ENCODE data around the gene AFAP1L1. TPM values are rescaled to one million over a fixed set of nuclear protein-coding genes. Genes with fewer than 3 reads are reported as not detected.

Gene AFAP1L1
- total and polyA plus RNA-seq, 3 donors from 2014 or later: 10.4 to 12.6 (median 11.9) TPM

- no peaks in the 10 kb centered on the region for H3K27me3 ChIP-seq
- no peak overlapping the region for H3K27ac ChIP-seq
- TF ChIP-seq POLR2A (IDR thresholded peaks at IDR 0.05) (no peak), CTCF (IDR thresholded peaks at IDR 0.05) (no peak)
- no peaks in the 10 kb centered on the region for H3K9me3 ChIP-seq
- H3K4me3 ChIP-seq: no peak overlapping the region
- H3K4me1 ChIP-seq: peaks cover 14% of the 10 kb centered on the region
- 94% methylated on average over 1 of the region's 1 CpG; no CpG with 5 or more reads in 1 of the 2 donors for WGBS, 2 donors
- intact Hi-C loops (cut with DNase I; ENCODE audit: low total_unique reads): no loop called here
- no peak for DNase-seq
- no peaks in the 10 kb centered on the region for H3K36me3 ChIP-seq (ENCODE audit: low read depth, missing control alignments)
Observed at GRCh38 chr5:149355688-149356087, 84.0 kb downstream of the AFAP1L1 start.

- WGBS, 2 donors: 71 to 74% methylated on average over 8 of the region's 8 CpGs
- intact Hi-C loops (cut with DNase I; ENCODE audit: low total_unique reads): no loop called here
- Histone ChIP-seq H3K36me3 (ENCODE audit: low read depth, missing control alignments) (no peaks in the 10 kb centered on the region), H3K27me3 (no peaks in the 10 kb centered on the region), H3K4me3 (no peak overlapping the region), H3K9me3 (no peaks in the 10 kb centered on the region), H3K4me1 (peaks cover 14% of the 10 kb centered on the region), H3K27ac (no peak overlapping the region)
- no peak for TF ChIP-seq CTCF (IDR thresholded peaks at IDR 0.05)
- TF ChIP-seq POLR2A (IDR thresholded peaks at IDR 0.05): no peak
- DNase-seq: no peak
Observed at GRCh38 chr5:149356391-149356790, 84.7 kb downstream of the AFAP1L1 start.

- peak; percentile 98 for DNase-seq
- H3K4me1 ChIP-seq: peaks cover 14% of the 10 kb centered on the region
- no peaks in the 10 kb centered on the region for H3K9me3 ChIP-seq
- no peak for TF ChIP-seq POLR2A (IDR thresholded peaks at IDR 0.05)
- H3K36me3 ChIP-seq (ENCODE audit: low read depth, missing control alignments): no peaks in the 10 kb centered on the region
- no peaks in the 10 kb centered on the region for H3K27me3 ChIP-seq
- H3K4me3 ChIP-seq: peak within 1 kb of the TSS; percentile 71 to 81
- 1 to 2% methylated on average over 28 to 59 of the region's 61 CpGs for WGBS, 2 donors
- intact Hi-C loops (cut with DNase I; ENCODE audit: low total_unique reads): no loop called here
- peak within 1 kb of the TSS; percentile 52 to 77 for H3K27ac ChIP-seq
Observed at GRCh38 chr5:149357370-149358293, 86.0 kb downstream of the AFAP1L1 start, which contains the start of gene PCYOX1L. Gene PCYOX1L (plus strand): TSS chr5:149358046. CDS start chr5:149358069, 23 bp downstream.

- intact Hi-C loops (cut with DNase I; ENCODE audit: low total_unique reads): no loop called here
- H3K27ac ChIP-seq: peak overlapping the region; percentile 52 to 77
- no peaks in the 10 kb centered on the region for H3K27me3 ChIP-seq
- no peaks in the 10 kb centered on the region for H3K9me3 ChIP-seq
- no peaks in the 10 kb centered on the region for H3K36me3 ChIP-seq (ENCODE audit: low read depth, missing control alignments)
- H3K4me3 ChIP-seq: peak overlapping the region; percentile 71 to 81
- 0 to 1% methylated on average over 9 to 18 of the region's 18 CpGs for WGBS, 2 donors
- TF ChIP-seq CTCF (IDR thresholded peaks at IDR 0.05): no peak
- no peak for TF ChIP-seq POLR2A (IDR thresholded peaks at IDR 0.05)
- peaks cover 14% of the 10 kb centered on the region for H3K4me1 ChIP-seq
- DNase-seq: peak; percentile 67
Observed at GRCh38 chr5:149358294-149358651, 86.6 kb downstream of the AFAP1L1 start.

- H3K9me3 ChIP-seq: no peaks in the 10 kb centered on the region
- H3K27ac ChIP-seq: peak overlapping the region in 1 of 2 donors; percentile 77
- intact Hi-C loops (cut with DNase I; ENCODE audit: low total_unique reads): no loop called here
- no peak overlapping the region for H3K4me3 ChIP-seq
- no peaks in the 10 kb centered on the region for H3K27me3 ChIP-seq
- TF ChIP-seq CTCF (IDR thresholded peaks at IDR 0.05): no peak
- no peak for TF ChIP-seq POLR2A (IDR thresholded peaks at IDR 0.05)
- no peak for DNase-seq
- peaks cover 14% of the 10 kb centered on the region for H3K4me1 ChIP-seq
- 54 to 57% methylated on average over 8 of the region's 8 CpGs for WGBS, 2 donors
- no peaks in the 10 kb centered on the region for H3K36me3 ChIP-seq (ENCODE audit: low read depth, missing control alignments)
Observed at GRCh38 chr5:149358868-149359495, 87.3 kb downstream of the AFAP1L1 start.
